Neuronal stem cell (in vitro differentiated cells): ENCODE data around the gene PRB3.

Experiments used
- DNase-seq: peaks from one replicate; pipeline ENCODE4 v3.0.0-alpha.2; 2013; ENCODE audit warnings: low spot score
- H2AFZ ChIP-seq: one replicate; pipeline ENCODE4 v1.6.1; 2013; ENCODE audit warnings: mild to moderate bottlenecking, low read length, inconsistent platforms
- H2AK5ac ChIP-seq: 2 replicates; pipeline ENCODE4 v1.6.1; 2013; ENCODE audit warnings: low read depth, mild to moderate bottlenecking, inconsistent platforms, low read length, moderate library complexity, mixed read lengths
- H2BK120ac ChIP-seq: 2 replicates; pipeline ENCODE4 v1.6.1; 2013; ENCODE audit warnings: low read depth, mild to moderate bottlenecking, inconsistent platforms, low read length, moderate library complexity, mixed read lengths
- H2BK12ac ChIP-seq: one replicate; pipeline ENCODE4 v1.6.1; 2013; ENCODE audit warnings: low read length, inconsistent platforms
- H2BK15ac ChIP-seq: 2 replicates; pipeline ENCODE4 v1.6.1; 2013; ENCODE audit warnings: mild to moderate bottlenecking, low read length, inconsistent platforms, mixed read lengths
- H2BK5ac ChIP-seq: one replicate; pipeline ENCODE4 v1.6.1; 2013; ENCODE audit warnings: inconsistent platforms, mild to moderate bottlenecking, low read length, moderate library complexity
- H3K14ac ChIP-seq: one replicate; pipeline ENCODE4 v1.6.1; 2013; ENCODE audit warnings: low read length, inconsistent platforms
- H3K18ac ChIP-seq: 2 replicates; pipeline ENCODE4 v1.6.1; 2013; ENCODE audit warnings: low read length, inconsistent platforms
- H3K23ac ChIP-seq: 2 replicates; pipeline ENCODE4 v1.6.1; 2013; ENCODE audit warnings: low read depth, mild to moderate bottlenecking, mixed read lengths, low read length, inconsistent platforms; ENCODE audit not compliant: poor library complexity
- H3K27ac ChIP-seq: replicated peaks from 3 replicates; pipeline ENCODE4 v1.5.1; 2013; ENCODE audit warnings: low read length, inconsistent platforms
- H3K27me3 ChIP-seq, 3 experiments: 2 replicates each; pipeline ENCODE4 v1.6.1; 2013; ENCODE audit warnings: low read length in 3 of 3, mild to moderate bottlenecking in 2 of 3, inconsistent platforms in 1 of 3, low read depth in 1 of 3, mixed read lengths in 1 of 3, moderate library complexity in 1 of 3; ENCODE audit not compliant: control insufficient read depth in 3 of 3, insufficient read depth in 3 of 3
- H3K36me3 ChIP-seq, 2 donors: replicated peaks in 1 of 2; 2 replicates each; pipeline ENCODE4 v1.6.1; 2013; ENCODE audit warnings: low read length in 2 of 2; ENCODE audit not compliant: control insufficient read depth in 2 of 2, insufficient read depth in 2 of 2
- H3K4ac ChIP-seq: 2 replicates; pipeline ENCODE4 v1.6.1; 2013; ENCODE audit warnings: inconsistent platforms, mild to moderate bottlenecking, low read length, moderate library complexity
- H3K4me1 ChIP-seq, 2 donors: 1 replicate in 1 of 2; 2 replicates in 1 of 2; pipeline ENCODE4 v1.6.1; 2013; ENCODE audit warnings: low read length in 2 of 2, low read depth in 1 of 2; ENCODE audit not compliant: control insufficient read depth in 2 of 2, insufficient read depth in 1 of 2
- H3K4me2 ChIP-seq: one replicate; pipeline ENCODE4 v1.6.1; 2013; ENCODE audit warnings: mild to moderate bottlenecking, low read length, inconsistent platforms; ENCODE audit not compliant: insufficient read depth, poor library complexity, severe bottlenecking
- H3K4me3 ChIP-seq, 2 donors: 2 replicates each; pipeline ENCODE4 v1.5.1; 2013; ENCODE audit warnings: low read length in 2 of 2, mild to moderate bottlenecking in 2 of 2, inconsistent platforms in 1 of 2, moderate library complexity in 1 of 2
- H3K79me1 ChIP-seq: one replicate; pipeline ENCODE4 v1.6.1; 2013; ENCODE audit warnings: low read depth, mild to moderate bottlenecking, inconsistent platforms, low read length, moderate library complexity
- H3K9ac ChIP-seq: one replicate; pipeline ENCODE4 v1.6.1; 2013; ENCODE audit warnings: mild to moderate bottlenecking, low read depth, low read length, inconsistent platforms; ENCODE audit not compliant: poor library complexity
- H3K9me3 ChIP-seq, 2 donors: replicated peaks in 1 of 2; 2 replicates each; pipeline versions ENCODE3 to v1.6.1; 2013; ENCODE audit warnings: low read length in 2 of 2, mild to moderate bottlenecking in 2 of 2, inconsistent platforms in 1 of 2, low read depth in 1 of 2, mixed read lengths in 1 of 2, moderate library complexity in 1 of 2; ENCODE audit not compliant: control insufficient read depth in 2 of 2, insufficient read depth in 1 of 2
- H4K8ac ChIP-seq: one replicate; pipeline ENCODE4 v1.6.1; 2013; ENCODE audit warnings: low read depth, mild to moderate bottlenecking, inconsistent platforms, low read length, moderate library complexity
- H4K91ac ChIP-seq: one replicate; pipeline ENCODE4 v1.6.1; 2013; ENCODE audit warnings: low read length, low read depth, mild to moderate bottlenecking, inconsistent platforms; ENCODE audit not compliant: poor library complexity
- WGBS, 2 donors: extraction: QIAGEN DNeasy Blood & Tissue Kit; methylation state at CpG; one replicate each; pipeline ENCODE4 v1.1.7; 2013; ENCODE audit warnings: missing lambda C conversion rate in 2 of 2, mixed read lengths in 1 of 2; ENCODE audit not compliant: insufficient read length in 2 of 2, insufficient replicate concordance in 1 of 2; ENCODE audit errors: extremely low coverage in 2 of 2; 5-methylcytosine and 5-hydroxymethylcytosine counted together

The PRB3 gene

GRCh38 chr12:11238275-11238674 lies 31.2 kb downstream of the PRB3 start:
- Histone ChIP-seq H3K27ac (no peak overlapping the region), H2AK5ac (no peak overlapping the region), H3K9ac (no peak overlapping the region), H3K4me1 (no peaks in the 10 kb centered on the region), H3K4me3 (no peak overlapping the region), H3K14ac (no peak overlapping the region), H3K36me3 (no peaks in the 10 kb centered on the region), H4K91ac (no peak overlapping the region), H3K4ac (no peak overlapping the region), H3K27me3 (peaks cover 0 to 1% (median 0%) of the 10 kb centered on the region in 3 experiments), H3K9me3 (no peaks in the 10 kb centered on the region), H3K18ac (no peak overlapping the region), H2AFZ (no peak overlapping the region), H4K8ac (no peak overlapping the region), H2BK5ac (no peak overlapping the region), H2BK12ac (no peak overlapping the region), H3K79me1 (no peaks in the 10 kb centered on the region), H2BK15ac (no peak overlapping the region), H3K23ac (no peak overlapping the region), H3K4me2 (no peak overlapping the region), H2BK120ac (no peak overlapping the region)
- WGBS, 2 donors, result no CpG with 5 or more reads among the region's 4 CpGs
- no peak for DNase-seq

- H3K27ac ChIP-seq, result no peak overlapping the region
- H3K4me3 ChIP-seq, result no peak overlapping the region
- no peak overlapping the region for H3K9ac ChIP-seq
- no peak overlapping the region for H3K23ac ChIP-seq
- H3K14ac ChIP-seq, result no peak overlapping the region
- no peak overlapping the region for H2BK5ac ChIP-seq
- H3K4me1 ChIP-seq, result no peaks in the 10 kb centered on the region
- no peaks in the 10 kb centered on the region for H3K27me3 ChIP-seq
- no peak overlapping the region for H2AFZ ChIP-seq
- H4K91ac ChIP-seq, result no peak overlapping the region
- no peak overlapping the region for H2BK12ac ChIP-seq
- H3K4ac ChIP-seq, result no peak overlapping the region
- H4K8ac ChIP-seq, result no peak overlapping the region
- no peak overlapping the region for H3K4me2 ChIP-seq
- H3K9me3 ChIP-seq, result no peaks in the 10 kb centered on the region
- no peak overlapping the region for H3K18ac ChIP-seq
- WGBS, 2 donors, result no CpG with 5 or more reads among the region's 5 CpGs
- H3K79me1 ChIP-seq, result no peaks in the 10 kb centered on the region
- H3K36me3 ChIP-seq, result no peaks in the 10 kb centered on the region
- DNase-seq, result no peak
- no peak overlapping the region for H2BK120ac ChIP-seq
- H2BK15ac ChIP-seq, result no peak overlapping the region
- H2AK5ac ChIP-seq, result no peak overlapping the region
Measured at GRCh38 chr12:11233532-11233931, 36.0 kb downstream of the PRB3 start.

DNA sequence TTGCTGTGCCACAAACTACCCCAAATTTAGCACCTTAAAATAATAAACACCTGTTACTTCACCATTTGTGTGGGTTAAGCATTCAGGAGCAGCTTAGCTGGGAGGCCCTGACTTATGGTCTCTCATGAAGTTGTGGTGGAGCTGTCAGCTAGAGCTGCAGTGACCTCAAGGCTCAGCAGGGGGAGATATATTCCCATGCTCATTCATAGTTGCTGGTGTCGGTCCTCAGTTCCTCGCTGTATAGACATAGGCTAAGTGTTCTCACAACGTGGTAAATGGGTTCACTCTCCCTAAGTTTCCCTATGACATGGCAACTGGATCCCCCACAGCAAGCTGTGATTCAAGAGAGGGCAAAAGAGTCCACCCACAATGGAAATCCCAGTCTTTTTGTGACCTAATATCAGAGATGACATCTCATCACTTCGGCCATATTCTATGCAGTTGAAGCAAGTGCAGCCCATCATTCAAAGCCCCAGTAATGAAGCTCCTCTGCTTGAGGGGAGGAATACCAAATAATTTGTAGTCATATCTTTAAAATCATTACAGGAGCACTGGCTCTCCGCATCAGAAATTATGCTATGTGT lies 41.1 kb downstream of the PRB3 start:
- Histone ChIP-seq H2BK5ac (no peak overlapping the region), H2AK5ac (no peak overlapping the region), H3K9ac (no peak overlapping the region), H2BK12ac (no peak overlapping the region), H3K36me3 (no peaks in the 10 kb centered on the region), H3K4me3 (no peak overlapping the region), H3K79me1 (no peaks in the 10 kb centered on the region), H3K23ac (no peak overlapping the region), H2BK15ac (no peak overlapping the region), H3K27ac (no peak overlapping the region), H4K8ac (no peak overlapping the region), H2AFZ (no peak overlapping the region), H3K9me3 (no peaks in the 10 kb centered on the region), H4K91ac (no peak overlapping the region), H2BK120ac (no peak overlapping the region), H3K27me3 (peaks cover 0 to 4% (median 0%) of the 10 kb centered on the region in 3 experiments), H3K18ac (no peak overlapping the region), H3K4me2 (no peak overlapping the region), H3K4me1 (no peaks in the 10 kb centered on the region), H3K4ac (no peak overlapping the region), H3K14ac (no peak overlapping the region)
- DNase-seq, result peak; percentile 47
- WGBS, 2 donors, result no CpG with 5 or more reads among the region's 5 CpGs

GRCh38 chr12:11227373-11227772 lies 42.1 kb downstream of the PRB3 start:
- H2BK15ac ChIP-seq, result no peak overlapping the region
- no peak overlapping the region for H3K14ac ChIP-seq
- no peak overlapping the region for H3K23ac ChIP-seq
- H3K27ac ChIP-seq, result no peak overlapping the region
- no peak overlapping the region for H3K4me3 ChIP-seq
- H2AK5ac ChIP-seq, result no peak overlapping the region
- no peak overlapping the region for H3K4me2 ChIP-seq
- no peaks in the 10 kb centered on the region for H3K36me3 ChIP-seq
- no peak overlapping the region for H2BK12ac ChIP-seq
- no peak overlapping the region for H4K8ac ChIP-seq
- H2AFZ ChIP-seq, result no peak overlapping the region
- H3K9me3 ChIP-seq, result no peaks in the 10 kb centered on the region
- WGBS, 2 donors, result no CpG with 5 or more reads among the region's 4 CpGs
- H3K79me1 ChIP-seq, result no peaks in the 10 kb centered on the region
- H4K91ac ChIP-seq, result no peak overlapping the region
- DNase-seq, result no peak
- H3K4ac ChIP-seq, result no peak overlapping the region
- no peak overlapping the region for H3K18ac ChIP-seq
- no peaks in the 10 kb centered on the region for H3K4me1 ChIP-seq
- peaks cover 0 to 4% (median 0%) of the 10 kb centered on the region in 3 experiments for H3K27me3 ChIP-seq
- no peak overlapping the region for H3K9ac ChIP-seq
- H2BK5ac ChIP-seq, result no peak overlapping the region
- H2BK120ac ChIP-seq, result no peak overlapping the region
